ENCODE results near the gene UBE2Q2.
"Not testable (repeated sequence)": the region's sequence is repeated elsewhere in the genome, so short reads cannot be mapped to it uniquely, and the experiment has no call there.

UBE2Q2 gene

DNA sequence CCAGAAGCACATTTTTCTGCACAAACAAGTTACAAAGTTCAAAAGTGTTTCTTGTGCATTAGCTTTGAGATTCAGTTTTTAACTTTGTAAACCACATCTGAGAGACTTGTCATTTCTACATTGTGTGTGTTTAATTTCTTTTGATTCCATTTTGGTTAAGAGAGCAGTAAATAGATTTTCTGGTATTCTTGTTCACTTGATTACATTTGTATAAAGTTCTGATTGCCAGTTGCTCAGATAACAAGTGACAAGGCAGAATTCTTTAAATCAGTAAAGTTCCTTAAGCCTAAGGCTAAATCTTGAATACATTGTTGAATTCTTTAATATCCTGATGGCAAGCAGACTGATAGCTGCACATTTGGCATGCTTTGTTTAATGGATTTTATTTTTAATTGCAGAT lies 57.3 kb downstream of the UBE2Q2 start:
- TF ChIP-seq ZFX (IDR thresholded peaks at IDR 0.05; ENCODE audit: borderline replicate concordance) = no peak
- TF ChIP-seq, protein P1, sequence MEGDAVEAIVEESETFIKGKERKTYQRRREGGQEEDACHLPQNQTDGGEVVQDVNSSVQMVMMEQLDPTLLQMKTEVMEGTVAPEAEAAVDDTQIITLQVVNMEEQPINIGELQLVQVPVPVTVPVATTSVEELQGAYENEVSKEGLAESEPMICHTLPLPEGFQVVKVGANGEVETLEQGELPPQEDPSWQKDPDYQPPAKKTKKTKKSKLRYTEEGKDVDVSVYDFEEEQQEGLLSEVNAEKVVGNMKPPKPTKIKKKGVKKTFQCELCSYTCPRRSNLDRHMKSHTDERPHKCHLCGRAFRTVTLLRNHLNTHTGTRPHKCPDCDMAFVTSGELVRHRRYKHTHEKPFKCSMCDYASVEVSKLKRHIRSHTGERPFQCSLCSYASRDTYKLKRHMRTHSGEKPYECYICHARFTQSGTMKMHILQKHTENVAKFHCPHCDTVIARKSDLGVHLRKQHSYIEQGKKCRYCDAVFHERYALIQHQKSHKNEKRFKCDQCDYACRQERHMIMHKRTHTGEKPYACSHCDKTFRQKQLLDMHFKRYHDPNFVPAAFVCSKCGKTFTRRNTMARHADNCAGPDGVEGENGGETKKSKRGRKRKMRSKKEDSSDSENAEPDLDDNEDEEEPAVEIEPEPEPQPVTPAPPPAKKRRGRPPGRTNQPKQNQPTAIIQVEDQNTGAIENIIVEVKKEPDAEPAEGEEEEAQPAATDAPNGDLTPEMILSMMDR (IDR thresholded peaks at IDR 0.05) = no peak
- no peak overlapping the region for H3K27ac ChIP-seq

DNA sequence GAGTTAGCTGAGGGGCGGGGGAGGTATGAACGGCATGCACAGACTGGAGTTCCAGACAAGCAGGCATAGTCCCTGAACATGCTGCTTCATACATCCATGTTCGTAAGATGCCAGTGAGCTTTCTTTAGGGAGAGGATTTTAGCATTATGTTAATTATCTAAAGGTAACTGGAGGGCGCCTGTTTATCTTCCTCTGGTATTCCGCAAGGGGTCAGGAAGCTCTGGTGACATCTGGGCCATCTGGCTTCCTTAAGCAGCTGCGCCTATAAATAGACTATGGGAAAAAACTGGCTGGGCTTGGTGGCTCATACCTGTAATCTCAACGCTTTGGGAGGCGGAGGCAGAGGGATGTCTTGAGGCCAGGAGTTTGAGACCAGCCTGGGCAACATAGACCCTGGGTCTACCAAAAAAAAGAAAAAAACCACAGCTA lies 58.9 kb downstream of the UBE2Q2 start:
- no peak for TF ChIP-seq ZFX (IDR thresholded peaks at IDR 0.05; ENCODE audit: borderline replicate concordance)
- TF ChIP-seq, protein P1 (IDR thresholded peaks at IDR 0.05) = no peak
- peak overlapping the region; percentile 95; the same call in 1 of the 2 replicates for H3K27ac ChIP-seq

DNA sequence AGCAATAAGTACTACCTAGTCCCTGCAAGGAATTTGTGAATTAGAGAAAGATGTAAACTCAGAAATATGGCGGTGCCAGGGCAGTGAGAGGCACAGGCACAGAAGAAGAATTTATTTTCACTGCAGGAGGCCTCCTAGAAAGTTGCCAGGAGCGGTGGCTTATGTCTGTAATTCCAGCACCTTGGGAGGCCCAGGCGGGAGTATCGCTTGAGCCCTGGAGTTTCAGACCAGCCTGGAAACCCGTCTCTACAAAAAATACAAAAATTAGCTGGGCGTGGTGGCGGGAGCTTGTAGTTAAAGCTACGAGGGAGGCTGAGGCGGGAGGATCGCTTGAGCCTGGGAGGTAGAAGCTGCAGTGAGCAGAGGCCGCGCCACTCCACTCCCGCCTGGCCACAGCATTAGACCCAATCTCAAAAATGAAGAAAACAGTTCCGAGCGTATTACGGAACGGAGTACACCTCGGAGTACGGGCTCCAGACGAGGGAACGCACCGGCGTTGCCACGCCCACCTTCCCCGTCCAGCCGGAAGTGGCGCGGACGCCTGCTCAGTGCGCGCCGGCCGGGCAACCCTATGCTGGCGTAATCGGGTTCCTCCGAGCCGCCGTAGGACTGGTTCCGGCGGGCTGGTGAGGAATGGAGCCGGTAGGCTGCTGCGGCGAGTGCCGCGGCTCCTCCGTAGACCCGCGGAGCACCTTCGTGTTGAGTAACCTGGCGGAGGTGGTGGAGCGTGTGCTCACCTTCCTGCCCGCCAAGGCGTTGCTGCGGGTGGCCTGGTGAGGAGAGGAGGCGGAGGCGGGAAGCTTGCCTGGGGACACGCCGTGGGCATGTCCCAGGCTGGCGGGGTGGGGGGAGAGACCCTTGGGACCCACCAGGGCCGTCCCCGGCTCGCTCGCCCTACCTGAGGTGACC lies 60.3 kb downstream of the UBE2Q2 start, which contains the start of gene FBXO22:
Gene FBXO22 (plus strand): TSS at position 548 of the 909 bp plus-strand sequence. CDS start 86 bp downstream, at position 634.
- TF ChIP-seq ZFX (IDR thresholded peaks at IDR 0.05; ENCODE audit: borderline replicate concordance) = no peak
- TF ChIP-seq, protein P1 (IDR thresholded peaks at IDR 0.05) = no peak
- H3K27ac ChIP-seq = peak within 1 kb of the TSS; percentile 95

DNA sequence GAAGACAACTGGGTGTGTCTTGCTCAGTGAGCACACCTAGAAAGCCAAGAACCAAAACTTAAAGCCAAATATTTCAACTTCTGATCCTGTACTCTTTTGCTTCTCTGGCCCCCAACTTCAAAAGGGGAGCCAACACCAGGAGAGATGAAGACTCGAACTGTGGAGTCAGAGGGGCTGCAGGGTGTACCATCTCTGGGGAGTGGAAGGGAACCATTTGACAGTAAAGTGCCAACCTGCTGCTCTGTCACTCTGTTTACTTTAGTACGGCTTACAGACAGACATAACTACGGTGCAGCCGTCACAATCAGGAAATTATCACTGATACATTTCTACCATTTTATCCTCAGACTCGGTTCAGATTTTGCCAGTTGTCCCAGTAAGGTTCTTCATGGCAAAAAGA lies 62.0 kb downstream of the UBE2Q2 start:
- H3K27ac ChIP-seq = no peak overlapping the region
- TF ChIP-seq ZFX (IDR thresholded peaks at IDR 0.05; ENCODE audit: borderline replicate concordance) = no peak
- TF ChIP-seq, protein P1 (IDR thresholded peaks at IDR 0.05) = no peak

DNA sequence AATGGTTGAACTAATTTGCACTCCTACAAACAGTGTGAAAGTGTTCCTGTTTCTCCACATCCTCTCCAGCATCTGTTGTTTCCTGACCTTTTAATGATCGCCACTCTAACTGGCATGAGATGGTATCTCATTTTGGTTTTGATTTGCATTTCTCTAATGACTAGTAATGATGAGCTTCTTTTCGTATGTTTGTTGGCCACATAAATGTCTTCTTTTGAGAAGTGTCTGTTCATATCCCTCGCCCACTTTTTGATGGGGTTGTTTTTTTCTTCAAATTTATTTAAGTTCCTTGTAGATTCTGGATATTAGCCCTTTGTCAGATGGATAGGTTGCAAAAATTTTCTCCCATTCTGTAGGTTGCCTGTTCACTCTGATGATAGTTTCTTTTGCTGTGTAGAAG lies 67.1 kb downstream of the UBE2Q2 start:
- not testable (repeated sequence) for H3K27ac ChIP-seq

DNA sequence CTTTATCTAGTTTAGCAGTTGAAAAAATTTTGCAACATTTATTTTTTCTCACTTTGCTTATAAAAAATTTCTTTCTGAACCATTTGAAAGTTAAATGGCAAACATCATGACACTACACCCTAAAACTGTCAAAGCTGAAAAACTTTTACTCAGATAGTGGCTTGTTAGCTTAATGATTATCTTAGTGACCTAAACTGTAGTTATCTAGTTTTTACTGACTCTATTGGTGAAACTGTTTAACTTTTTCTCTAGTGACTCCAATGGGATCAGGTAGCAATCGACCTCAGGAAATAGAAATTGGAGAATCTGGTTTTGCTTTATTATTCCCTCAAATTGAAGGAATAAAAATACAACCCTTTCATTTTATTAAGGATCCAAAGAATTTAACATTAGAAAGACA lies 73.7 kb downstream of the UBE2Q2 start:
- no peak overlapping the region for H3K27ac ChIP-seq
- no peak for TF ChIP-seq ZFX (IDR thresholded peaks at IDR 0.05; ENCODE audit: borderline replicate concordance)
- TF ChIP-seq, protein P1 (IDR thresholded peaks at IDR 0.05) = no peak

DNA sequence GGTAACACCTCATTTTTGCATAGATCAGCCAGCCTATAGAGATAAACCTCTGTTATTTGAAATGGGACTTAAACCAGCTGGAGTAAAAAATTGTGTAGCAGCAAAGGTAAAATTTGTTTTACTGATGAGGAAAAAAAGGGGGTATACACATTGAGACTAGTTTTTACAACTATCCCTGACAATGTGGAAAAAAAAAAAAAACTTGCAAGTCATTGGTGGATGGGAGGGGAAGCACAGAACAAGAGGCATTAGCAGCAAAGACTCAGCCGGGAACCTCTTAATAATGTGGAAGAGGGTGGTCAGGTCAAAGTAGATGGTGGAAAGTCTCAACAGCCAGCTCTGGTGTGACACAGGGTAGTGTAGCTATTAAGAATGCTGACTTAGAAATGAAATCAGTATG lies 74.9 kb downstream of the UBE2Q2 start:
- TF ChIP-seq, protein P1 (IDR thresholded peaks at IDR 0.05) = no peak
- no peak for TF ChIP-seq ZFX (IDR thresholded peaks at IDR 0.05; ENCODE audit: borderline replicate concordance)
- H3K27ac ChIP-seq = no peak overlapping the region

Data from 22Rv1 (cell line).